Activated CD8-positive, alpha-beta memory T cell treated with anti-CD3 and anti-CD28 coated beads, Interleukin-2, amount 10 ng/mL, durations not matched to agents 7 days and 5 days (primary cell): ENCODE measurements around the gene ITM2B. TPM values are rescaled to one million over a fixed set of nuclear protein-coding genes. Genes with fewer than 3 reads are reported as not detected.
"Not testable (repeated sequence)": the region's sequence is repeated elsewhere in the genome, so short reads cannot be mapped to it uniquely, and the experiment has no call there.

Source experiments
- ATAC-seq: fragments of 150-1000 bp; cut with Tn5 transposase; one replicate; pipeline ENCODE4 v1.10.0; 2021; ENCODE audit warnings: moderate library complexity
- CTCF ChIA-PET: fragments of 350-600 bp; sonication (Branson Sonifier 250); formaldehyde crosslinking; loops from one replicate; lab custom pipeline; 2021; ENCODE audit warnings: antibody characterized with exemption; lab: Charles Lee
- DNase-seq: peaks from one replicate; pipeline ENCODE4 v3.0.0-alpha.2; 2020
- H3K27ac Mint-ChIP-seq: one replicate; pipeline ENCODE4 v1.8.0; 2021; ENCODE audit warnings: mild to moderate bottlenecking, mixed read lengths
- H3K27me3 Mint-ChIP-seq: one replicate; pipeline ENCODE4 v1.8.0; 2021; ENCODE audit warnings: mixed read lengths
- H3K36me3 Mint-ChIP-seq: one replicate; pipeline ENCODE4 v1.8.0; 2021; ENCODE audit warnings: mild to moderate bottlenecking, mixed read lengths
- H3K4me1 Mint-ChIP-seq: one replicate; pipeline ENCODE4 v1.8.0; 2021; ENCODE audit warnings: mixed read lengths
- H3K4me3 Mint-ChIP-seq: one replicate; pipeline ENCODE4 v1.8.0; 2021; ENCODE audit warnings: mild to moderate bottlenecking, moderate library complexity, mixed read lengths
- H3K9me3 Mint-ChIP-seq: one replicate; pipeline ENCODE4 v1.8.0; 2022; ENCODE audit warnings: low read depth, mixed read lengths
- total RNA-seq, 2 experiments: library from RNA; stranded (reverse); gene quantifications; one replicate each; pipeline ENCODE4 v1.2.3, GENCODE V29; 2021

ITM2B gene
- total RNA-seq, result 100 to 1,000 TPM; 163 to 197 TPM

- Mint-ChIP-seq H3K4me3 (peak within 1 kb of the TSS; percentile 92), H3K36me3 (peaks cover 21% of the 10 kb centered on the region), H3K27me3 (peaks cover 21% of the 10 kb centered on the region), H3K27ac (peak within 1 kb of the TSS; percentile 87), H3K4me1 (peaks cover 40% of the 10 kb centered on the region), H3K9me3 (no peaks in the 10 kb centered on the region)
- DNase-seq, result peak; percentile 75
- peak; percentile 83 for ATAC-seq
- CTCF ChIA-PET, result interaction anchor here (0.6 to 2.7 kb wide), 23 partner anchors 8 to 347 kb away, joined by 3 to 23 read pairs (median 4); partner anchors contain the start of gene MED4
Observed at GRCh38 chr13:48233046-48233888, at the start of gene ITM2B. Gene ITM2B, plus strand, starts transcription at chr13:48233206. Its CDS starts 155 bp downstream, at chr13:48233361.

- Mint-ChIP-seq H3K4me3 (no peak overlapping the region), H3K36me3 (peaks cover 4% of the 10 kb centered on the region), H3K27me3 (peaks cover 2% of the 10 kb centered on the region), H3K9me3 (peaks cover 2% of the 10 kb centered on the region), H3K27ac (no peak overlapping the region), H3K4me1 (peaks cover 29% of the 10 kb centered on the region)
- DNase-seq (no peak), ATAC-seq (no peak)
- CTCF ChIA-PET, result interaction anchor here (0.8 to 2.4 kb wide), 3 partner anchors 37 to 396 kb away, joined by 4 to 9 read pairs (median 6); partner anchors contain the start of gene ITM2B
Observed at GRCh38 chr13:48184260-48184659, 48.7 kb upstream of the ITM2B start.

- Mint-ChIP-seq H3K9me3 (peaks cover 2% of the 10 kb centered on the region), H3K4me1 (peaks cover 29% of the 10 kb centered on the region), H3K36me3 (peaks cover 4% of the 10 kb centered on the region), H3K27ac (no peak overlapping the region), H3K27me3 (peaks cover 2% of the 10 kb centered on the region), H3K4me3 (no peak overlapping the region)
- ATAC-seq (no peak), DNase-seq (no peak)
- CTCF ChIA-PET, result interaction anchor here (0.6 to 2.4 kb wide), 3 partner anchors 14 to 48 kb away, joined by 3 to 9 read pairs (median 6); partner anchors contain the start of gene ITM2B
Observed at GRCh38 chr13:48185018-48185417, 48.0 kb upstream of the ITM2B start.

GRCh38 chr13:48186722-48187121, 46.3 kb upstream of the ITM2B start:
- peaks cover 4% of the 10 kb centered on the region for H3K36me3 Mint-ChIP-seq
- peaks cover 2% of the 10 kb centered on the region for H3K27me3 Mint-ChIP-seq
- peak overlapping the region; percentile 32 for H3K27ac Mint-ChIP-seq
- no peak for ATAC-seq
- no peak overlapping the region for H3K4me3 Mint-ChIP-seq
- peaks cover 2% of the 10 kb centered on the region for H3K9me3 Mint-ChIP-seq
- peaks cover 29% of the 10 kb centered on the region for H3K4me1 Mint-ChIP-seq
- CTCF ChIA-PET, result interaction anchor here (0.8 to 1.3 kb wide), 3 partner anchors 38 to 346 kb away, joined by 3 to 4 read pairs (median 3); no protein-coding TSS in a partner anchor
- no peak for DNase-seq

GRCh38 chr13:48188131-48188530, 44.9 kb upstream of the ITM2B start:
- peaks cover 2% of the 10 kb centered on the region for H3K36me3 Mint-ChIP-seq
- H3K27ac Mint-ChIP-seq, result no peak overlapping the region
- H3K27me3 Mint-ChIP-seq, result peaks cover 6% of the 10 kb centered on the region
- ATAC-seq (no peak), DNase-seq (no peak)
- H3K4me1 Mint-ChIP-seq, result peaks cover 21% of the 10 kb centered on the region
- CTCF ChIA-PET, result interaction anchor here (1.6 kb wide), 1 partner anchor 61 kb away, joined by 5 read pairs; no protein-coding TSS in a partner anchor
- H3K9me3 Mint-ChIP-seq, result no peaks in the 10 kb centered on the region
- no peak overlapping the region for H3K4me3 Mint-ChIP-seq

- peaks cover 6% of the 10 kb centered on the region for H3K27me3 Mint-ChIP-seq
- H3K4me1 Mint-ChIP-seq, result peaks cover 21% of the 10 kb centered on the region
- no peaks in the 10 kb centered on the region for H3K9me3 Mint-ChIP-seq
- no peak for ATAC-seq
- no peak overlapping the region for H3K4me3 Mint-ChIP-seq
- DNase-seq, result no peak
- H3K36me3 Mint-ChIP-seq, result peaks cover 2% of the 10 kb centered on the region
- CTCF ChIA-PET, result interaction anchor here (1.3 to 1.6 kb wide), 2 partner anchors 44 to 61 kb away, joined by 4 to 5 read pairs; partner anchors contain the start of gene ITM2B
- no peak overlapping the region for H3K27ac Mint-ChIP-seq
Observed at GRCh38 chr13:48188601-48189000, 44.4 kb upstream of the ITM2B start.

- H3K27me3 Mint-ChIP-seq, result peaks cover 6% of the 10 kb centered on the region
- H3K4me3 Mint-ChIP-seq, result no peak overlapping the region
- CTCF ChIA-PET, result interaction anchor here (1.3 to 1.6 kb wide), 2 partner anchors 43 to 62 kb away, joined by 4 to 5 read pairs; partner anchors contain the start of gene ITM2B
- DNase-seq (no peak), ATAC-seq (no peak)
- no peak overlapping the region for H3K27ac Mint-ChIP-seq
- no peaks in the 10 kb centered on the region for H3K36me3 Mint-ChIP-seq
- peaks cover 18% of the 10 kb centered on the region for H3K4me1 Mint-ChIP-seq
- no peaks in the 10 kb centered on the region for H3K9me3 Mint-ChIP-seq
Observed at GRCh38 chr13:48189171-48189570, 43.8 kb upstream of the ITM2B start.

GRCh38 chr13:48192411-48192935, 40.5 kb upstream of the ITM2B start:
- ATAC-seq (no peak), DNase-seq (no peak)
- H3K36me3 Mint-ChIP-seq, result peaks cover 3% of the 10 kb centered on the region
- H3K27ac Mint-ChIP-seq, result no peak overlapping the region
- H3K4me1 Mint-ChIP-seq, result peaks cover under 1% of the 10 kb centered on the region
- peaks cover 9% of the 10 kb centered on the region for H3K27me3 Mint-ChIP-seq
- no peaks in the 10 kb centered on the region for H3K9me3 Mint-ChIP-seq
- no peak overlapping the region for H3K4me3 Mint-ChIP-seq
- CTCF ChIA-PET, result no interaction called here

GRCh38 chr13:48194379-48194754, 38.6 kb upstream of the ITM2B start:
- Mint-ChIP-seq H3K27me3 (peaks cover 9% of the 10 kb centered on the region), H3K27ac (no peak overlapping the region), H3K4me3 (no peak overlapping the region), H3K4me1 (no peaks in the 10 kb centered on the region), H3K9me3 (no peaks in the 10 kb centered on the region), H3K36me3 (peaks cover 3% of the 10 kb centered on the region)
- CTCF ChIA-PET, result no interaction called here
- DNase-seq (no peak), ATAC-seq (no peak)

- CTCF ChIA-PET, result no interaction called here
- ATAC-seq (no peak), DNase-seq (no peak)
- peaks cover 2% of the 10 kb centered on the region for H3K9me3 Mint-ChIP-seq
- H3K27ac Mint-ChIP-seq, result no peak overlapping the region
- H3K4me1 Mint-ChIP-seq, result peaks cover 3% of the 10 kb centered on the region
- H3K4me3 Mint-ChIP-seq, result no peak overlapping the region
- peaks cover 4% of the 10 kb centered on the region for H3K36me3 Mint-ChIP-seq
- peaks cover 16% of the 10 kb centered on the region for H3K27me3 Mint-ChIP-seq
Observed at GRCh38 chr13:48199404-48199946, 33.5 kb upstream of the ITM2B start.

- CTCF ChIA-PET, result no interaction called here
- Mint-ChIP-seq H3K36me3 (peaks cover 1% of the 10 kb centered on the region), H3K4me1 (peaks cover 3% of the 10 kb centered on the region), H3K27ac (no peak overlapping the region), H3K27me3 (peaks cover 21% of the 10 kb centered on the region), H3K9me3 (peaks cover 2% of the 10 kb centered on the region), H3K4me3 (no peak overlapping the region)
- DNase-seq (no peak), ATAC-seq (no peak)
Observed at GRCh38 chr13:48201044-48201443, 32.0 kb upstream of the ITM2B start.

GRCh38 chr13:48207207-48207606, 25.8 kb upstream of the ITM2B start:
- Mint-ChIP-seq H3K27me3 (peaks cover 42% of the 10 kb centered on the region), H3K4me1 (peaks cover 12% of the 10 kb centered on the region)
- DNase-seq, H3K9me3 Mint-ChIP-seq, H3K36me3 Mint-ChIP-seq, ATAC-seq, H3K27ac Mint-ChIP-seq, H3K4me3 Mint-ChIP-seq, CTCF ChIA-PET: not testable (repeated sequence)

GRCh38 chr13:48210178-48210577, 22.8 kb upstream of the ITM2B start:
- H3K36me3 Mint-ChIP-seq, result peaks cover 4% of the 10 kb centered on the region
- H3K27me3 Mint-ChIP-seq, result peaks cover 40% of the 10 kb centered on the region
- no peaks in the 10 kb centered on the region for H3K9me3 Mint-ChIP-seq
- DNase-seq (no peak), ATAC-seq (peak; percentile 75)
- no peak overlapping the region for H3K4me3 Mint-ChIP-seq
- CTCF ChIA-PET, result no interaction called here
- no peak overlapping the region for H3K27ac Mint-ChIP-seq
- peaks cover 20% of the 10 kb centered on the region for H3K4me1 Mint-ChIP-seq
